GM21423 (cell line): ENCODE data around the gene ZCCHC2.

Experiments
- ATAC-seq: cut with Tn5 transposase; IDR thresholded peaks from one replicate; pipeline ENCODE4 v1.9.1; 2021; ENCODE audit warnings: mild to moderate bottlenecking, moderate library complexity; ENCODE audit not compliant: unreplicated experiment

The ZCCHC2 gene

GRCh38 chr18:62522504-62523254 is at the start of gene ZCCHC2:
Gene ZCCHC2, plus strand, starts transcription at chr18:62523025. Its CDS starts 400 bp downstream, at chr18:62523425.
- ATAC-seq: peak; percentile 67

GRCh38 chr18:62479574-62479973 is 43.3 kb upstream of the ZCCHC2 start:
- ATAC-seq: no peak

GRCh38 chr18:62480927-62481326 is 41.9 kb upstream of the ZCCHC2 start:
- ATAC-seq: no peak

GRCh38 chr18:62484941-62485340 is 37.9 kb upstream of the ZCCHC2 start:
- no peak for ATAC-seq

- ATAC-seq: no peak
Measured at GRCh38 chr18:62485684-62486083, 37.1 kb upstream of the ZCCHC2 start.

- ATAC-seq: peak; percentile 64
Measured at GRCh38 chr18:62486290-62486964, 36.4 kb upstream of the ZCCHC2 start.

- ATAC-seq: no peak
Measured at GRCh38 chr18:62487161-62487560, 35.7 kb upstream of the ZCCHC2 start.

- ATAC-seq: no peak
Measured at GRCh38 chr18:62490967-62491695, 31.7 kb upstream of the ZCCHC2 start.

- ATAC-seq: no peak
Measured at GRCh38 chr18:62493033-62493862, 29.6 kb upstream of the ZCCHC2 start.

GRCh38 chr18:62494764-62495163 is 28.1 kb upstream of the ZCCHC2 start:
- no peak for ATAC-seq

GRCh38 chr18:62496262-62496661 is 26.6 kb upstream of the ZCCHC2 start:
- ATAC-seq: no peak

- ATAC-seq: no peak
Measured at GRCh38 chr18:62497190-62497772, 25.5 kb upstream of the ZCCHC2 start.

GRCh38 chr18:62498616-62499262 is 24.1 kb upstream of the ZCCHC2 start:
- no peak for ATAC-seq

- no peak for ATAC-seq
Measured at GRCh38 chr18:62499263-62499650, 23.6 kb upstream of the ZCCHC2 start.

GRCh38 chr18:62500174-62500573 is 22.7 kb upstream of the ZCCHC2 start:
- no peak for ATAC-seq

- no peak for ATAC-seq
Measured at GRCh38 chr18:62500966-62501591, 21.7 kb upstream of the ZCCHC2 start.

- ATAC-seq: peak; percentile 84
Measured at GRCh38 chr18:62505669-62506494, 16.9 kb upstream of the ZCCHC2 start.

- ATAC-seq: peak; percentile 13
Measured at GRCh38 chr18:62506495-62507143, 16.2 kb upstream of the ZCCHC2 start.
